Astrocyte of the cerebellum (primary cell): ENCODE results near the gene RNF112.

ENCODE experiments used
- DNase-seq: peaks from one replicate; pipeline ENCODE4 v3.0.0-alpha.2; 2011; ENCODE audit warnings: low read depth
- H3K4me3 ChIP-seq: 2 replicates; pipeline ENCODE4 v1.5.1; 2011; ENCODE audit warnings: mild to moderate bottlenecking, low read depth, low read length, moderate library complexity
- in situ Hi-C: cut with HindIII; loops from 2 replicates; pipeline ENCODE4 v1.10.0; 2017; ENCODE audit warnings: low sequenced_read_pairs
- TF ChIP-seq, protein P1 (sequence below): IDR thresholded peaks from 2 replicates; pipeline ENCODE4 v1.5.1; 2012; ENCODE audit warnings: low read length, low read depth, moderate library complexity, mild to moderate bottlenecking; ENCODE audit errors: missing control alignments

Gene RNF112

GRCh38 chr17:19380481-19381301, 30.3 kb upstream of the RNF112 start:
- no peak for DNase-seq
- TF ChIP-seq, protein P1, sequence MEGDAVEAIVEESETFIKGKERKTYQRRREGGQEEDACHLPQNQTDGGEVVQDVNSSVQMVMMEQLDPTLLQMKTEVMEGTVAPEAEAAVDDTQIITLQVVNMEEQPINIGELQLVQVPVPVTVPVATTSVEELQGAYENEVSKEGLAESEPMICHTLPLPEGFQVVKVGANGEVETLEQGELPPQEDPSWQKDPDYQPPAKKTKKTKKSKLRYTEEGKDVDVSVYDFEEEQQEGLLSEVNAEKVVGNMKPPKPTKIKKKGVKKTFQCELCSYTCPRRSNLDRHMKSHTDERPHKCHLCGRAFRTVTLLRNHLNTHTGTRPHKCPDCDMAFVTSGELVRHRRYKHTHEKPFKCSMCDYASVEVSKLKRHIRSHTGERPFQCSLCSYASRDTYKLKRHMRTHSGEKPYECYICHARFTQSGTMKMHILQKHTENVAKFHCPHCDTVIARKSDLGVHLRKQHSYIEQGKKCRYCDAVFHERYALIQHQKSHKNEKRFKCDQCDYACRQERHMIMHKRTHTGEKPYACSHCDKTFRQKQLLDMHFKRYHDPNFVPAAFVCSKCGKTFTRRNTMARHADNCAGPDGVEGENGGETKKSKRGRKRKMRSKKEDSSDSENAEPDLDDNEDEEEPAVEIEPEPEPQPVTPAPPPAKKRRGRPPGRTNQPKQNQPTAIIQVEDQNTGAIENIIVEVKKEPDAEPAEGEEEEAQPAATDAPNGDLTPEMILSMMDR: no peak
- H3K4me3 ChIP-seq: no peak overlapping the region
- in situ Hi-C loops: no loop called here

DNA sequence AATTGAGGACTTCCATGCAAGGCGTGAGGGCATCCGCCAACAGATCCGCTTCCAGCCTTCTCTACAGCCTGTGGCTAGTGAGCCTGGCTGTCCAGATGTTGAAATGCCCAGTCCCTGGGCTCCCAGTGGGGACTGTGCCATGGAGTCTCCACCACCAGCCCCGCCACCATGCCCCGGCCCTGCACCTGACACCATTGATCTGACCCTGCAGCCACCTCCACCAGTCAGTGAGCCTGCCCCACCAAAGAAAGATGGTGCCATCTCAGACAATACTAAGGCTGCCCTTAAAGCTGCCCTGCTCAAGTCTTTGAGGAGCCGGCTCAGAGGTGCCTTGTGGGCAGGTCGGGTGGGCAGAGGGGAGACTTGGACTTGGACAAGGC, 29.7 kb upstream of the RNF112 start:
- TF ChIP-seq, protein P1: no peak
- no peak overlapping the region for H3K4me3 ChIP-seq
- in situ Hi-C loops: no loop called here
- no peak for DNase-seq

- TF ChIP-seq, protein P1: no peak
- no peak overlapping the region for H3K4me3 ChIP-seq
- DNase-seq: no peak
- in situ Hi-C loops: no loop called here
Observed at GRCh38 chr17:19381741-19382444, 29.1 kb upstream of the RNF112 start.

- TF ChIP-seq, protein P1: no peak
- in situ Hi-C loops: no loop called here
- no peak for DNase-seq
- H3K4me3 ChIP-seq: no peak overlapping the region
Observed at GRCh38 chr17:19382531-19383444, 28.2 kb upstream of the RNF112 start.

DNA sequence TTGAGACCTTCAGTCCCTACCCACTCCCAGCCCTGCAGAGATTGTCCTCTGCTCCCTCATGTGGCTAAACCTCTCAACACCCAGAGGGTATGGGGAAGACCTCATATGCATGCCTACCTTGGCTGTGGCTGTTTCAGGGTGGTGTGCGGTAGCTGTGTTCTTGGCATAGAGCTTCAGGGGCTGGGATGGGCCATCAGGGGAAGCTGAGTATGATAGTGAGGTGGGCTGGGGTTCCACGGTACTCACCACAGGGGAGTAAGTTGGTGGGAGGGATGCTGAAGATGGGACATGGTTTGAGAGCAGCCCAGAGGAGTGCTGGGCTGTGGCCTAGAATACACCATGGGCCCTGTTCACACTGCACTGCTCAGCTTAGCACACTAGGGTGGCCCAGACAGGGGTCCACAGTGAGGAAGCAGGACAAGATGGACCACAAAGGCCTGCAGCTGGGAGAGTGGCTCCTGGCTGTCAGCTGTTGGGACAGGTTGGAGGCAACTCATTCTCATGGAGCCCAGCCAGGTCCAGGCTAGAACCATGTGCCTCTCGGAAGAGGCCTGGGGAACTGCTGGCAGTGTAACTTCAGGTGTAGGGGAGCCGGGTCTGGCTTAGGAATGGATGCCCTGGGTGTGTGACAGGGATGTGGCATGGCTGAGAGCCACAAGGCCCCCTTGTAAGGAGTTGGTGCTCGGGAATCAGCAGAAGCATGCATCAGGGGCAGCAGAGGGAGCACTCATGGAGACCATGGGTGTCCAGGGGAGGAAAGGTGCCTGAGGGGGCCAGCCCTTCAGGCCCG, 27.2 kb upstream of the RNF112 start:
- no peak overlapping the region for H3K4me3 ChIP-seq
- TF ChIP-seq, protein P1: no peak
- no peak for DNase-seq
- in situ Hi-C loops: no loop called here
